ENCODE data around the gene PLA2G1B.

- TF ChIP-seq POLR2A (IDR thresholded peaks at IDR 0.05), result no peak
- TF ChIP-seq POLR2AphosphoS5 (IDR thresholded peaks at IDR 0.05), result no peak
- no peak for TF ChIP-seq CTCF (IDR thresholded peaks at IDR 0.05)
Measured at GRCh38 chr12:120286768-120287490, 40.6 kb downstream of the PLA2G1B start.
